Body of pancreas (tissue), 4 donors: ENCODE data around the gene GRIA3. TPM values are rescaled to one million over a fixed set of nuclear protein-coding genes. Genes with fewer than 3 reads are reported as not detected.
"Not testable (repeated sequence)": the region's sequence is repeated elsewhere in the genome, so short reads cannot be mapped to it uniquely, and the experiment has no call there.

Experiments used
- ATAC-seq: fragments of 150-250 bp; one replicate; pipeline ENCODE4 v1.9.1; 2016
- DNase-seq, 4 donors: peaks; one replicate each; pipeline ENCODE4 v3.0.0-alpha.2; 2019
- H3K27ac ChIP-seq, 4 donors: fragments of 200-600 bp; sonication (generic); 1 replicate in 3 of 4; 2 replicates in 1 of 4; pipeline versions ENCODE4 v1.5.1 to v1.6.1; 2016 to 2019; ENCODE audit warnings: mild to moderate bottlenecking in 1 of 4, mixed read lengths in 1 of 4, moderate library complexity in 1 of 4
- H3K27me3 ChIP-seq, 2 donors: fragments of 200-600 bp; sonication (generic); one replicate each; pipeline ENCODE4 v1.6.0; 2016; ENCODE audit warnings: mild to moderate bottlenecking in 1 of 2
- H3K36me3 ChIP-seq, 2 donors: fragments of 200-600 bp; sonication (generic); replicated peaks in 1 of 2; 2 replicates each; pipeline ENCODE4 v1.5.1; 2016; ENCODE audit warnings: low read depth in 2 of 2; ENCODE audit not compliant: insufficient read depth in 1 of 2
- H3K4me1 ChIP-seq: fragments of 200-600 bp; sonication (generic); one replicate; pipeline ENCODE4 v1.6.0; 2016
- H3K4me3 ChIP-seq, 2 donors: fragments of 200-600 bp; sonication (generic); 1 replicate in 1 of 2; 2 replicates in 1 of 2; pipeline ENCODE4 v1.5.1; 2016 to 2019
- H3K9me3 ChIP-seq, 3 donors: fragments of 200-600 bp; sonication (generic); 1 replicate in 2 of 3; 2 replicates in 1 of 3; pipeline ENCODE4 v1.5.1; 2016
- CTCF ChIP-seq, 7 experiments: fragments of 450-650 bp in 4 of 7; fragments of 200-600 bp in 3 of 7; sonication (generic) in 3 of 7; IDR thresholded peaks; one replicate each; pipeline ENCODE4 v1.5.1; 2016 to 2019; ENCODE audit warnings: antibody characterized with exemption in 7 of 7
- POLR2A ChIP-seq, 3 donors: fragments of 450-650 bp; IDR thresholded peaks; one replicate each; pipeline ENCODE4 v1.6.1; 2016; ENCODE audit warnings: antibody characterized with exemption in 3 of 3, mild to moderate bottlenecking in 2 of 3
- WGBS, 2 donors: methylation state at CpG; one replicate each; pipeline ENCODE4 v1.1.5; 2017; 5-methylcytosine and 5-hydroxymethylcytosine counted together
- intact Hi-C: fragments of 100-400 bp; cut with DNase I; formaldehyde crosslinking; loops from one replicate; pipeline ENCODE4 v1.15.1; 2023
- total RNA-seq, 2 donors: library from RNA; depleted of rRNA; stranded (reverse); fragments of >200 nt; gene quantifications; one replicate each; pipeline ENCODE4 v1.1.0, GENCODE V29; 2016

Gene GRIA3
- total RNA-seq, 2 donors from 2014 or later = 0.52 to 0.99 TPM

GRCh38 chrX:123436512-123437136 is 252.5 kb downstream of the GRIA3 start:
- Histone ChIP-seq H3K36me3 (no peaks in the 10 kb centered on the region), H3K4me3 (no peak overlapping the region), H3K27me3 (no peaks in the 10 kb centered on the region), H3K4me1 (peaks cover 6% of the 10 kb centered on the region), H3K27ac (no peak overlapping the region), H3K9me3 (no peaks in the 10 kb centered on the region)
- intact Hi-C loops = no loop called here
- 68 to 77% methylated on average over 5 of the region's 5 CpGs for WGBS, 2 donors
- no peak for ATAC-seq
- TF ChIP-seq CTCF (IDR thresholded peaks at IDR 0.05) (no peak), POLR2A (IDR thresholded peaks at IDR 0.05) (no peak)
- DNase-seq = no peak

DNA sequence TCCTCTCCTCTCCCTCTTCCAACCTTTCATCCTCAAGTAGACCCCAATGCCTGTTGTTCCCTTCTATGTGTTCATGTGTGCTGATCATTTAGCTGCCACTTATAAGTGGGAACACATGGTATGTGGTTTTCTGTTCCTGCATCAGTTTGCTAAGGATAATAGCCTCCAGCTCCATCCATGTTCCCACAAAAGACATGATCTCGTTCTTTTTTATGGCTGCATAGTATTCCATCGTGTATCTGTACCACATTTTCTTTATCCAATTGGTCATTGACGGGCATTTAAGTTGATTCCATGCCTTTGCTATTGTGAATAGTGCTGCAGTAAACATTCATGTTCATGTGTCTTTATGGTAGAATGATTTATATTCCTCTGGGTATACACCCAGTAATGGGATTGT is 255.8 kb downstream of the GRIA3 start:
- H3K36me3 ChIP-seq, H3K9me3 ChIP-seq, H3K27me3 ChIP-seq, H3K4me3 ChIP-seq, intact Hi-C loops, H3K4me1 ChIP-seq, DNase-seq, H3K27ac ChIP-seq, ATAC-seq: not testable (repeated sequence)
- WGBS, 2 donors = 69 to 91% methylated on average over 3 of the region's 3 CpGs

DNA sequence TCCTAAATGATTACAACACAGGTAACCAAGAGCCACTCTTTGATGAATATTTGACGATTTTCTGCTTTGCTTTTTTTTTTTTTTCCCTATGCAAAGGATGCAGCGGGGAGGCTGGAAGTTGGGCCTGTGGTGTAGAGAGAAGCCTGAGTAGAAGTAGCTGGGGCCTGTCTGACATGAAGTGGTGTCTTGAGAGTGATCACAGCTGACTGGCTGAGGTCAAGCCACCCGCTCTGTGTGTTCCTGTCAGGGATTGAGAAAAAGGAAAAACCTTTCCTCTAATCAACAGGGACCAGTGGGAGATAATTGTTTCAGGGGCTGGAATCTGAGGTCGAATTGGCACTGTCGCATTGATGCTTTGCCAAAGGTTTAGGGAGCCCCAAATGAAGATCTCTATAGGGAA is 258.7 kb downstream of the GRIA3 start:
- 87 to 90% methylated on average over 4 of the region's 5 CpGs for WGBS, 2 donors
- no peak overlapping the region for H3K4me3 ChIP-seq
- DNase-seq (no peak), ATAC-seq (no peak)
- no peaks in the 10 kb centered on the region for H3K9me3 ChIP-seq
- TF ChIP-seq POLR2A (IDR thresholded peaks at IDR 0.05) = no peak
- TF ChIP-seq CTCF (IDR thresholded peaks at IDR 0.05) = no peak
- no peaks in the 10 kb centered on the region for H3K27me3 ChIP-seq
- intact Hi-C loops = no loop called here
- no peaks in the 10 kb centered on the region for H3K36me3 ChIP-seq
- no peak overlapping the region for H3K27ac ChIP-seq
- no peaks in the 10 kb centered on the region for H3K4me1 ChIP-seq

GRCh38 chrX:123447506-123447905 is 263.4 kb downstream of the GRIA3 start:
- 12 to 27% methylated on average over 3 of the region's 3 CpGs for WGBS, 2 donors
- intact Hi-C loops = no loop called here

GRCh38 chrX:123449335-123449734 is 265.3 kb downstream of the GRIA3 start:
- 46 to 61% methylated on average over 4 of the region's 4 CpGs for WGBS, 2 donors
- intact Hi-C loops = no loop called here

More at GRCh38 chrX:123447506-123447905, 263.4 kb downstream of the GRIA3 start:
- Histone ChIP-seq H3K4me1 (no peaks in the 10 kb centered on the region), H3K27me3 (no peaks in the 10 kb centered on the region), H3K36me3 (no peaks in the 10 kb centered on the region), H3K9me3 (no peaks in the 10 kb centered on the region), H3K4me3 (no peak overlapping the region), H3K27ac (no peak overlapping the region)
- DNase-seq = no peak
- no peak for TF ChIP-seq POLR2A (IDR thresholded peaks at IDR 0.05)
- TF ChIP-seq CTCF (IDR thresholded peaks at IDR 0.05) = no peak
- ATAC-seq = no peak

More at GRCh38 chrX:123449335-123449734, 265.3 kb downstream of the GRIA3 start:
- H3K9me3 ChIP-seq = no peaks in the 10 kb centered on the region
- H3K27me3 ChIP-seq = no peaks in the 10 kb centered on the region
- no peaks in the 10 kb centered on the region for H3K36me3 ChIP-seq
- DNase-seq = no peak
- no peak for ATAC-seq
- no peak overlapping the region for H3K27ac ChIP-seq
- H3K4me1 ChIP-seq = no peaks in the 10 kb centered on the region
- TF ChIP-seq POLR2A (IDR thresholded peaks at IDR 0.05) (no peak), CTCF (IDR thresholded peaks at IDR 0.05) (no peak)
- H3K4me3 ChIP-seq = no peak overlapping the region
